ENCODE measurements around the gene ARFGAP1. TPM values are rescaled to one million over a fixed set of nuclear protein-coding genes. Genes with fewer than 3 reads are reported as not detected.

Gene ARFGAP1
- polyA plus RNA-seq, 2 of the 4 experiments (the other 2 are of a cell fraction): 41.0 to 106 TPM

GRCh38 chr20:63235399-63235983, 37.1 kb upstream of the ARFGAP1 start, which contains the start of gene BIRC7:
BIRC7 (plus strand) TSS chr20:63235905; CDS start chr20:63236097, 192 bp downstream.
- Histone ChIP-seq H3K4me3 (no peak within 1 kb of the TSS), H3K9me3 (no peaks in the 10 kb centered on the region), H3K27ac (peak within 1 kb of the TSS; percentile 96 to 99), H3K4me1 (peaks cover 88% of the 10 kb centered on the region), H3K4me2 (peak within 1 kb of the TSS; percentile 73)
- ATAC-seq (peak in 1 of 2 experiments; percentile 1; a peak in 1 of 6 replicates), DNase-seq (ENCODE audit: low read depth in 1 of 2, low spot score in 1 of 2) (peak in 1 of 2 experiments; percentile 64), FAIRE-seq (no peak)
- no peak for TF ChIP-seq ZSCAN20 (CRISPR knock-in tag; IDR thresholded peaks at IDR 0.05)
- TF ChIP-seq HOXA7 (CRISPR knock-in tag; IDR thresholded peaks at IDR 0.05): no peak
- no peak for TF ChIP-seq TP53 (CRISPR knock-in tag; IDR thresholded peaks at IDR 0.05)
- no peak for TF ChIP-seq CBX8 (IDR thresholded peaks at IDR 0.05)
- peak; percentile 21; the same call in 1 of the 2 replicates for TF ChIP-seq USF2 (IDR thresholded peaks at IDR 0.05)
- no peak for TF ChIP-seq MAFK (IDR thresholded peaks at IDR 0.05; ENCODE audit: partially characterized antibody)
- TF ChIP-seq, protein P1, sequence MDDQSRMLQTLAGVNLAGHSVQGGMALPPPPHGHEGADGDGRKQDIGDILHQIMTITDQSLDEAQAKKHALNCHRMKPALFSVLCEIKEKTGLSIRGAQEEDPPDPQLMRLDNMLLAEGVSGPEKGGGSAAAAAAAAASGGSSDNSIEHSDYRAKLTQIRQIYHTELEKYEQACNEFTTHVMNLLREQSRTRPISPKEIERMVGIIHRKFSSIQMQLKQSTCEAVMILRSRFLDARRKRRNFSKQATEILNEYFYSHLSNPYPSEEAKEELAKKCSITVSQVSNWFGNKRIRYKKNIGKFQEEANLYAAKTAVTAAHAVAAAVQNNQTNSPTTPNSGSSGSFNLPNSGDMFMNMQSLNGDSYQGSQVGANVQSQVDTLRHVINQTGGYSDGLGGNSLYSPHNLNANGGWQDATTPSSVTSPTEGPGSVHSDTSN (IDR thresholded peaks at IDR 0.05): no peak
- no peak for TF ChIP-seq CHD4 (IDR thresholded peaks at IDR 0.05; ENCODE audit: borderline replicate concordance)
- no peak for TF ChIP-seq BHLHE40 (IDR thresholded peaks at IDR 0.05; ENCODE audit: low read depth, low read length)
- TF ChIP-seq, protein P2, sequence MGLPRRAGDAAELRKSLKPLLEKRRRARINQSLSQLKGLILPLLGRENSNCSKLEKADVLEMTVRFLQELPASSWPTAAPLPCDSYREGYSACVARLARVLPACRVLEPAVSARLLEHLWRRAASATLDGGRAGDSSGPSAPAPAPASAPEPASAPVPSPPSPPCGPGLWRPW (IDR thresholded peaks at IDR 0.05): no peak
- TF ChIP-seq JUN (IDR thresholded peaks at IDR 0.05): peak in 1 of 2 experiments; percentile 36; a peak in 1 of 5 replicates
- peak; percentile 28 to 65; a peak in 2 of 5 replicates for TF ChIP-seq EP300 (IDR thresholded peaks at IDR 0.05)
- no peak for TF ChIP-seq FOSL2 (IDR thresholded peaks at IDR 0.05)
- TF ChIP-seq FOSL2 (CRISPR knock-in tag; IDR thresholded peaks at IDR 0.05): peak; percentile 13; the same call in 1 of the 2 replicates
- no peak for TF ChIP-seq RCOR1 (IDR thresholded peaks at IDR 0.05; ENCODE audit: low read depth, low read length)
- no peak for TF ChIP-seq SMC3 (IDR thresholded peaks at IDR 0.05)
- TF ChIP-seq MAZ (IDR thresholded peaks at IDR 0.05; ENCODE audit: borderline replicate concordance, low read depth, low read length): no peak
- TF ChIP-seq, protein P3, sequence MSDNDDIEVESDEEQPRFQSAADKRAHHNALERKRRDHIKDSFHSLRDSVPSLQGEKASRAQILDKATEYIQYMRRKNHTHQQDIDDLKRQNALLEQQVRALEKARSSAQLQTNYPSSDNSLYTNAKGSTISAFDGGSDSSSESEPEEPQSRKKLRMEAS (IDR thresholded peaks at IDR 0.05): 0 out of 2 replicates have a peak, but pooled peaks have one; percentile 21
- TF ChIP-seq POLR2A (IDR thresholded peaks at IDR 0.05; ENCODE audit: low read length): no peak
- no peak for TF ChIP-seq HOXB13 (CRISPR knock-in tag; IDR thresholded peaks at IDR 0.05; ENCODE audit: low read depth)
- TF ChIP-seq RFX5 (IDR thresholded peaks at IDR 0.05): no peak
- TF ChIP-seq JUNB (IDR thresholded peaks at IDR 0.05): no peak
- TF ChIP-seq NPAS2 (CRISPR knock-in tag; IDR thresholded peaks at IDR 0.05; ENCODE audit: borderline replicate concordance): peak; percentile 7; the same call in 1 of the 2 replicates
- TF ChIP-seq CEBPB (IDR thresholded peaks at IDR 0.05): no peak
- no peak for TF ChIP-seq NR3C1 (IDR thresholded peaks at IDR 0.05)
- no peak for TF ChIP-seq CBX2 (IDR thresholded peaks at IDR 0.05; ENCODE audit: borderline replicate concordance, low read depth)
- no peak for TF ChIP-seq FOXS1 (CRISPR knock-in tag; IDR thresholded peaks at IDR 0.05)
- TF ChIP-seq, protein P4, sequence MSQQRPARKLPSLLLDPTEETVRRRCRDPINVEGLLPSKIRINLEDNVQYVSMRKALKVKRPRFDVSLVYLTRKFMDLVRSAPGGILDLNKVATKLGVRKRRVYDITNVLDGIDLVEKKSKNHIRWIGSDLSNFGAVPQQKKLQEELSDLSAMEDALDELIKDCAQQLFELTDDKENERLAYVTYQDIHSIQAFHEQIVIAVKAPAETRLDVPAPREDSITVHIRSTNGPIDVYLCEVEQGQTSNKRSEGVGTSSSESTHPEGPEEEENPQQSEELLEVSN (IDR thresholded peaks at IDR 0.05; ENCODE audit: borderline replicate concordance, low read depth): 0 out of 2 replicates have a peak, but pooled peaks have one; percentile 29
- ChIA-PET CTCF (interaction anchor here (0.8 to 8.9 kb wide), 15 partner anchors 10 to 163 kb away, joined by 3 to 178 read pairs (median 5); partner anchors contain the start of genes ARFGAP1, NKAIN4 and YTHDF1), POLR2A (interaction anchor here (0.6 to 2.0 kb wide), 4 partner anchors 12 to 37 kb away, joined by 3 to 14 read pairs (median 5); partner anchors contain the start of gene ARFGAP1)
- WGBS (ENCODE audit: missing lambda C conversion rate): 50% methylated on average over 12 of the region's 17 CpGs
